HCT116 (cell line): ENCODE results near the gene EBPL. TPM values are rescaled to one million over a fixed set of nuclear protein-coding genes. Genes with fewer than 3 reads are reported as not detected.

Source experiments
- ATAC-seq: fragments of 200-7000 bp; cut with Tn5 transposase; 2 replicates; pipeline ENCODE4 v1.9.1; 2020; ENCODE audit warnings: mild to moderate bottlenecking, moderate library complexity
- BruUV-seq: library from RNA; stranded (reverse); fragments of 400-500 nt; replicated peaks from 2 replicates; lab custom pipeline; 2021; lab: Mats Ljungman, UMichigan
- CTCF ChIA-PET: fragments of 300-600 bp; sonication (Branson Sonifier 250); formaldehyde crosslinking; loops from one replicate; lab custom pipeline; 2021; ENCODE audit warnings: antibody characterized with exemption; lab: Charles Lee
- POLR2A ChIA-PET: fragments of 300-600, 350-600 bp; sonication (Branson Sonifier 250); formaldehyde crosslinking; loops from one replicate; lab custom pipeline; 2021; ENCODE audit warnings: antibody characterized with exemption; lab: Charles Lee
- RAD21 ChIA-PET, 2 experiments: fragments of 300-600 bp; sonication (Branson Sonifier 250); formaldehyde crosslinking; loops; one replicate each; lab custom pipeline; 2023; ENCODE audit warnings: low total read pairs in 2 of 2; ENCODE audit not compliant: uncharacterized antibody in 2 of 2, unreplicated experiment in 2 of 2, low non-redundant PET in 1 of 2; lab: Charles Lee
- DNase-seq: peaks from one replicate; pipeline ENCODE4 v3.0.0-alpha.2; 2010; ENCODE audit warnings: low read depth, low spot score
- H2AFZ ChIP-seq: fragments of 200-600 bp; shearing (Covaris generic), sonication (generic); 2 replicates; pipeline ENCODE4 v1.6.1; 2017; ENCODE audit warnings: low read depth, mixed run types, mixed read lengths, antibody characterized with exemption, low read length; ENCODE audit not compliant: poor library complexity, severe bottlenecking
- H3K27ac ChIP-seq: 2 replicates; pipeline ENCODE4 v1.5.1; 2012; ENCODE audit warnings: low read depth, low read length
- H3K27me3 ChIP-seq: fragments of 200-600 bp; sonication (generic); 2 replicates; pipeline ENCODE4 v1.6.1; 2016; ENCODE audit warnings: mixed run types, low read length, mixed read lengths; ENCODE audit not compliant: insufficient read depth
- H3K36me3 ChIP-seq, 2 experiments: fragments of 200-500 bp in 1 of 2; fragments of 200-600 bp in 1 of 2; sonication (Bioruptor generic) in 1 of 2; sonication (generic) in 1 of 2; 2 replicates each; pipeline versions ENCODE4 v1.5.1 to v1.6.1; 2014 to 2016; ENCODE audit warnings: low read length in 2 of 2, inconsistent platforms in 1 of 2, mixed read lengths in 1 of 2, mixed run types in 1 of 2; ENCODE audit not compliant: insufficient read depth in 2 of 2, control insufficient read depth in 1 of 2
- H3K4me1 ChIP-seq, 2 experiments: fragments of 200-600 bp in 1 of 2; sonication (generic) in 1 of 2; 2 replicates each; pipeline versions ENCODE4 v1.5.1 to v1.6.1; 2012 to 2017; ENCODE audit warnings: low read length in 2 of 2, inconsistent platforms in 1 of 2, mild to moderate bottlenecking in 1 of 2, mixed read lengths in 1 of 2, mixed run types in 1 of 2, moderate library complexity in 1 of 2; ENCODE audit not compliant: insufficient read depth in 2 of 2, control insufficient read depth in 1 of 2
- H3K4me2 ChIP-seq: fragments of 200-600 bp; sonication (generic); 2 replicates; pipeline ENCODE4 v1.6.1; 2017; ENCODE audit warnings: mixed run types, low read length, mixed read lengths
- H3K4me3 ChIP-seq, 2 experiments: fragments of 200-600 bp in 1 of 2; sonication (generic) in 1 of 2; replicated peaks in 1 of 2; 2 replicates each; pipeline ENCODE4 v1.5.1; 2011 to 2016; ENCODE audit warnings: low read length in 2 of 2, control low read depth in 1 of 2, low read depth in 1 of 2, mild to moderate bottlenecking in 1 of 2, mixed read lengths in 1 of 2, mixed run types in 1 of 2
- H3K79me2 ChIP-seq: fragments of 200-600 bp; sonication (generic); 2 replicates; pipeline ENCODE4 v1.6.1; 2017; ENCODE audit warnings: mild to moderate bottlenecking, mixed run types, low read length, moderate library complexity, mixed read lengths; ENCODE audit not compliant: insufficient read depth
- H3K9ac ChIP-seq: fragments of 200-600 bp; sonication (generic); 2 replicates; pipeline ENCODE4 v1.6.1; 2016; ENCODE audit warnings: low read length, mixed read lengths
- H3K9me2 ChIP-seq: fragments of 200-600 bp; sonication (generic), shearing (Covaris generic); 2 replicates; pipeline ENCODE4 v1.6.1; 2017; ENCODE audit warnings: mixed run types, mild to moderate bottlenecking, moderate library complexity; ENCODE audit not compliant: insufficient read depth
- H3K9me3 ChIP-seq, 2 experiments: fragments of 200-500 bp in 1 of 2; fragments of 200-600 bp in 1 of 2; sonication (Bioruptor generic) in 1 of 2; sonication (generic) in 1 of 2; 2 replicates each; pipeline ENCODE4 v1.6.1; 2014 to 2017; ENCODE audit warnings: low read length in 2 of 2, mixed read lengths in 2 of 2, inconsistent platforms in 1 of 2, low read depth in 1 of 2, mild to moderate bottlenecking in 1 of 2, mixed run types in 1 of 2, moderate library complexity in 1 of 2; ENCODE audit not compliant: control insufficient read depth in 1 of 2, insufficient read depth in 1 of 2
- H4K20me1 ChIP-seq: fragments of 200-600 bp; sonication (generic), shearing (Covaris generic); 2 replicates; pipeline ENCODE4 v1.6.1; 2017; ENCODE audit warnings: mixed run types, mild to moderate bottlenecking, moderate library complexity; ENCODE audit not compliant: insufficient read depth
- ATF3 ChIP-seq: IDR thresholded peaks from 2 replicates; pipeline ENCODE4 v1.6.1; 2012
- CEBPB ChIP-seq: IDR thresholded peaks from 2 replicates; pipeline ENCODE4 v1.6.1; 2012; ENCODE audit warnings: low read depth
- CTCF ChIP-seq, 3 experiments: fragments of 200-600 bp in 1 of 3; sonication (generic) in 1 of 3; IDR thresholded peaks in 2 of 3; conservative IDR thresholded peaks in 1 of 3; 2 replicates each; pipeline ENCODE4 v1.5.1; 2012 to 2017; ENCODE audit warnings: low read depth in 2 of 3, low read length in 2 of 3, antibody characterized with exemption in 1 of 3, borderline replicate concordance in 1 of 3, control low read depth in 1 of 3, mild to moderate bottlenecking in 1 of 3, mixed read lengths in 1 of 3, mixed run types in 1 of 3, moderate library complexity in 1 of 3; ENCODE audit not compliant: insufficient read depth in 1 of 3
- EGR1 ChIP-seq: IDR thresholded peaks from 2 replicates; pipeline ENCODE4 v1.6.1; 2012; ENCODE audit warnings: low read depth
- ELF1 ChIP-seq: IDR thresholded peaks from 2 replicates; pipeline ENCODE4 v1.6.1; 2012; ENCODE audit warnings: low read depth, borderline replicate concordance
- JUND ChIP-seq: IDR thresholded peaks from 2 replicates; pipeline ENCODE4 v1.6.1; 2012
- MAX ChIP-seq: IDR thresholded peaks from 2 replicates; pipeline ENCODE4 v1.6.1; 2012
- POLR2A ChIP-seq: IDR thresholded peaks from 2 replicates; pipeline ENCODE4 v1.7.0; 2011; ENCODE audit warnings: borderline replicate concordance; ENCODE audit not compliant: insufficient read depth, insufficient read length; ENCODE audit errors: extremely low read depth
- POLR2AphosphoS5 ChIP-seq: IDR thresholded peaks from 2 replicates; pipeline ENCODE4 v1.6.1; 2011; ENCODE audit warnings: mild to moderate bottlenecking, low read depth, low read length, moderate library complexity
- RAD21 ChIP-seq: IDR thresholded peaks from 2 replicates; pipeline ENCODE4 v1.6.1; 2012; ENCODE audit warnings: low read depth, mild to moderate bottlenecking
- REST ChIP-seq: IDR thresholded peaks from 2 replicates; pipeline ENCODE4 v1.6.1; 2012; ENCODE audit warnings: low read depth
- SIN3A ChIP-seq: IDR thresholded peaks from 2 replicates; pipeline ENCODE4 v1.6.1; 2012; ENCODE audit warnings: low read depth
- SP1 ChIP-seq: IDR thresholded peaks from 2 replicates; pipeline ENCODE4 v1.6.1; 2012; ENCODE audit warnings: low read depth
- TCF7L2 ChIP-seq: IDR thresholded peaks from 2 replicates; pipeline ENCODE4 v1.7.0; 2011; ENCODE audit warnings: borderline replicate concordance, inconsistent platforms; ENCODE audit not compliant: insufficient read depth, insufficient read length; ENCODE audit errors: extremely low read depth
- YY1 ChIP-seq: IDR thresholded peaks from 2 replicates; pipeline ENCODE4 v1.6.1; 2011; ENCODE audit warnings: low read length, low read depth, moderate library complexity, mild to moderate bottlenecking; ENCODE audit not compliant: insufficient replicate concordance; ENCODE audit errors: extremely low read depth
- ZFX ChIP-seq: fragments of 450-650 bp; IDR thresholded peaks from 2 replicates; pipeline ENCODE4 v1.6.1; 2017
- ZNF274 ChIP-seq: fragments of 200-500 bp; sonication (Bioruptor generic); IDR thresholded peaks from 2 replicates; pipeline ENCODE4 v1.6.1; 2014; ENCODE audit warnings: mild to moderate bottlenecking, low read depth, low read length, inconsistent platforms
- intact Hi-C: fragments of 100-400 bp; cut with micrococcal nuclease; formaldehyde crosslinking; loops from 2 replicates; pipeline ENCODE4 v1.10.0; 2022
- total RNA-seq: library from RNA; stranded (reverse); gene quantifications from one replicate; pipeline ENCODE4 v1.2.1, GENCODE V29; 2021; ENCODE audit not compliant: unreplicated experiment

The EBPL gene
- total RNA-seq, 1 experiment from 2014 or later, result 73.2 TPM

GRCh38 chr13:49655906-49656305, 35.4 kb downstream of the EBPL start (continued):
- TF ChIP-seq CTCF (IDR thresholded peaks at IDR 0.05 in 2 of 3, conservative IDR thresholded peaks at IDR 0.05 in 1 of 3; ENCODE audit: borderline replicate concordance in 1 of 3, insufficient read depth in 1 of 3, low read depth in 2 of 3, low read length in 2 of 3) (no peak), ZNF274 (no peak), SIN3A (no peak)

- Histone ChIP-seq H4K20me1 (no peaks in the 10 kb centered on the region), H3K9me2 (no peaks in the 10 kb centered on the region), H3K9ac (no peak overlapping the region), H3K36me3 (no peaks in the 10 kb centered on the region), H3K4me2 (no peak overlapping the region), H3K27me3 (no peaks in the 10 kb centered on the region), H3K4me3 (no peak overlapping the region), H2AFZ (no peak overlapping the region), H3K79me2 (no peaks in the 10 kb centered on the region), H3K9me3 (no peaks in the 10 kb centered on the region), H3K27ac (no peak overlapping the region), H3K4me1 (no peaks in the 10 kb centered on the region)
- intact Hi-C loops, result loop anchor here (5.0 kb wide), 1 partner anchor 1418 kb away; no protein-coding TSS in a partner anchor
- no peak for DNase-seq
- CTCF ChIA-PET, result no interaction called here
- TF ChIP-seq CEBPB, result no peak
- TF ChIP-seq MAX, result no peak
- TF ChIP-seq REST, result no peak
- TF ChIP-seq SIN3A, result no peak
- TF ChIP-seq CTCF (IDR thresholded peaks at IDR 0.05 in 2 of 3, conservative IDR thresholded peaks at IDR 0.05 in 1 of 3; ENCODE audit: borderline replicate concordance in 1 of 3, insufficient read depth in 1 of 3, low read depth in 2 of 3, low read length in 2 of 3), result no peak
- TF ChIP-seq ATF3, result no peak
- TF ChIP-seq JUND, result no peak
- no peak for TF ChIP-seq RAD21
- TF ChIP-seq ELF1, result no peak
- TF ChIP-seq POLR2AphosphoS5, result no peak
- no peak for TF ChIP-seq SP1
- TF ChIP-seq TCF7L2, result no peak
- TF ChIP-seq YY1, result no peak
- TF ChIP-seq EGR1, result no peak
- TF ChIP-seq ZFX, result no peak
- TF ChIP-seq POLR2A, result no peak
- RAD21 ChIA-PET, result no interaction called here
- POLR2A ChIA-PET, result no interaction called here
- no peak for ATAC-seq
- BruUV-seq, result no TSS peak
These were observed 37.3 kb downstream of the EBPL start for GRCh38 chr13:49654011-49654410.
